Natural killer cell (primary cell): Measurements from ENCODE around the gene OCIAD2. TPM values are rescaled to one million over a fixed set of nuclear protein-coding genes. Genes with fewer than 3 reads are reported as not detected.

Source experiments
- ATAC-seq, 3 donors: fragments of 150-1000 bp in 2 of 3; fragments of 200-7000 bp in 1 of 3; cut with Tn5 transposase; 1 replicate in 1 of 3; 2 replicates in 2 of 3; pipeline ENCODE4 v1.10.0; 2021; ENCODE audit warnings: mild to moderate bottlenecking in 2 of 3, moderate library complexity in 2 of 3
- DNase-seq, 2 donors: peaks; one replicate each; pipeline versions ENCODE4 v3.0.0 to v3.0.0-alpha.2; 2013 to 2021; ENCODE audit warnings: mixed read lengths in 1 of 2
- H3K27ac ChIP-seq: one replicate; pipeline ENCODE4 v1.5.1; 2013; ENCODE audit warnings: mild to moderate bottlenecking, low read length
- H3K27me3 ChIP-seq: one replicate; pipeline ENCODE4 v1.6.1; 2013; ENCODE audit warnings: low read length; ENCODE audit not compliant: control insufficient read depth, insufficient read depth
- H3K36me3 ChIP-seq: one replicate; pipeline ENCODE4 v1.6.1; 2013; ENCODE audit warnings: low read length; ENCODE audit not compliant: control insufficient read depth, insufficient read depth
- H3K4me1 ChIP-seq: one replicate; pipeline ENCODE4 v1.6.1; 2013; ENCODE audit warnings: low read length; ENCODE audit not compliant: control insufficient read depth, insufficient read depth
- H3K4me3 ChIP-seq: one replicate; pipeline ENCODE4 v1.5.1; 2013; ENCODE audit warnings: low read length
- H3K9me3 ChIP-seq: one replicate; pipeline ENCODE4 v1.6.1; 2013; ENCODE audit warnings: low read length; ENCODE audit not compliant: control insufficient read depth, insufficient read depth
- H3K27ac Mint-ChIP-seq, 2 donors: one replicate each; pipeline ENCODE4 v1.8.0; 2022; ENCODE audit warnings: mild to moderate bottlenecking in 2 of 2, mixed read lengths in 2 of 2, moderate library complexity in 1 of 2
- H3K27me3 Mint-ChIP-seq, 2 donors: one replicate each; pipeline ENCODE4 v1.8.0; 2022; ENCODE audit warnings: low read depth in 2 of 2, mixed read lengths in 2 of 2
- H3K36me3 Mint-ChIP-seq: one replicate; pipeline ENCODE4 v1.8.0; 2022; ENCODE audit warnings: mixed read lengths
- H3K4me1 Mint-ChIP-seq, 2 donors: one replicate each; pipeline ENCODE4 v1.8.0; 2022; ENCODE audit warnings: mixed read lengths in 2 of 2
- H3K4me3 Mint-ChIP-seq: one replicate; pipeline ENCODE4 v1.8.0; 2022; ENCODE audit warnings: mild to moderate bottlenecking, moderate library complexity, mixed read lengths
- H3K9me3 Mint-ChIP-seq, 2 donors: one replicate each; pipeline ENCODE4 v1.8.0; 2022; ENCODE audit warnings: mixed read lengths in 2 of 2
- CTCF ChIP-seq: fragments of 200-600 bp; IDR thresholded peaks from one replicate; pipeline ENCODE4 v1.8.0; 2022; ENCODE audit warnings: antibody characterized with exemption
- WGBS: methylation state at CpG from one replicate; pipeline ENCODE4 v1.1.7; 2013; ENCODE audit warnings: missing lambda C conversion rate; ENCODE audit not compliant: insufficient coverage; 5-methylcytosine and 5-hydroxymethylcytosine counted together
- intact Hi-C: fragments of 100-400 bp; cut with micrococcal nuclease; formaldehyde crosslinking; loops from one replicate; pipeline ENCODE4 v1.14.2; 2022
- total RNA-seq, 4 donors: library from RNA; stranded (reverse); fragments of 120-200 nt in 1 of 4; gene quantifications; one replicate each; pipeline versions ENCODE4 v1.2.3 to v1.2.4, GENCODE V29; 2013 to 2022

OCIAD2 gene
- total RNA-seq, 3 donors from 2014 or later (not counting 1 experiment from before 2014, with no cell fraction given) = 25.8 to 34.3 (median 26.1) TPM

GRCh38 chr4:48901196-48901595, 5.4 kb downstream of the OCIAD2 start:
- no peak for TF ChIP-seq CTCF
- Histone ChIP-seq H3K4me1 (peaks cover 8% of the 10 kb centered on the region), H3K36me3 (peaks cover 28% of the 10 kb centered on the region), H3K27ac (no peak overlapping the region), H3K27me3 (no peaks in the 10 kb centered on the region), H3K4me3 (no peak overlapping the region), H3K9me3 (no peaks in the 10 kb centered on the region)
- WGBS = 100% methylated on average over 2 of the region's 4 CpGs
- Mint-ChIP-seq H3K27ac (no peak overlapping the region), H3K27me3 (no peaks in the 10 kb centered on the region), H3K4me3 (no peak overlapping the region), H3K9me3 (no peaks in the 10 kb centered on the region), H3K4me1 (peaks cover 18 to 32% of the 10 kb centered on the region in 2 donors), H3K36me3 (no peaks in the 10 kb centered on the region)
- intact Hi-C loops = no loop called here
- no peak for DNase-seq
- no peak for ATAC-seq

DNA sequence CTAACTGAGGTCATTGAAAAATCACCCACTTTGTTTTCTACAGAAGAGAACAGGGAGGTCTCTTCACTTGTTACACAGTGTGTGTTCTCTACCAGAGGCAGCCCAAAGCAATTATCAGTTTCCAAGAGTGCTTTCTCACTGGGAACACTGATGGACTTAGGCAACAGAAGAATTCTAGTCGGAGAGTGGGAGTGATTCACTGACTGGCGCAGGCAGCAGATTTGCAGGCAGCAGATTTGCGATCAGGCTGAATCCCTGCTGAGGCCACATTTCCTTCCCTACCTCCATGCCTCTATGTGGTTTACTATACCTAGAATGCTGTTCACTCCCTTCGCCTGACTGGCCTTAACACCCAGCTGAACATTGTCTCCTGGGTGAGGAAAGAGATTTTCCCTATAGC, 6.6 kb downstream of the OCIAD2 start:
- DNase-seq = no peak
- H3K4me1 Mint-ChIP-seq = peaks cover 6 to 20% of the 10 kb centered on the region in 2 donors
- H3K9me3 Mint-ChIP-seq = no peaks in the 10 kb centered on the region
- H3K36me3 Mint-ChIP-seq = peaks cover 5% of the 10 kb centered on the region
- no peaks in the 10 kb centered on the region for H3K27me3 Mint-ChIP-seq
- H3K4me3 Mint-ChIP-seq = no peak overlapping the region
- H3K4me1 ChIP-seq = no peaks in the 10 kb centered on the region
- no peak overlapping the region for H3K27ac Mint-ChIP-seq
- TF ChIP-seq CTCF = no peak
- 83% methylated on average over 3 of the region's 4 CpGs for WGBS
- no peak overlapping the region for H3K27ac ChIP-seq
- no peak overlapping the region for H3K4me3 ChIP-seq
- no peaks in the 10 kb centered on the region for H3K27me3 ChIP-seq
- intact Hi-C loops = no loop called here
- no peaks in the 10 kb centered on the region for H3K9me3 ChIP-seq
- H3K36me3 ChIP-seq = peaks cover 33% of the 10 kb centered on the region
- no peak for ATAC-seq

GRCh38 chr4:48899432-48899749, 7.2 kb downstream of the OCIAD2 start:
- Histone ChIP-seq H3K4me3 (no peak overlapping the region), H3K27me3 (no peaks in the 10 kb centered on the region), H3K9me3 (no peaks in the 10 kb centered on the region), H3K27ac (no peak overlapping the region), H3K36me3 (peaks cover 36% of the 10 kb centered on the region), H3K4me1 (no peaks in the 10 kb centered on the region)
- intact Hi-C loops = no loop called here
- no peak for ATAC-seq
- Mint-ChIP-seq H3K27me3 (no peaks in the 10 kb centered on the region), H3K4me1 (peaks cover under 1 to 14% of the 10 kb centered on the region in 2 donors), H3K27ac (no peak overlapping the region), H3K9me3 (no peaks in the 10 kb centered on the region), H3K4me3 (no peak overlapping the region), H3K36me3 (peaks cover 11% of the 10 kb centered on the region)
- WGBS = no CpG with 5 or more reads among the region's 1 CpG
- no peak for TF ChIP-seq CTCF
- DNase-seq = no peak

DNA sequence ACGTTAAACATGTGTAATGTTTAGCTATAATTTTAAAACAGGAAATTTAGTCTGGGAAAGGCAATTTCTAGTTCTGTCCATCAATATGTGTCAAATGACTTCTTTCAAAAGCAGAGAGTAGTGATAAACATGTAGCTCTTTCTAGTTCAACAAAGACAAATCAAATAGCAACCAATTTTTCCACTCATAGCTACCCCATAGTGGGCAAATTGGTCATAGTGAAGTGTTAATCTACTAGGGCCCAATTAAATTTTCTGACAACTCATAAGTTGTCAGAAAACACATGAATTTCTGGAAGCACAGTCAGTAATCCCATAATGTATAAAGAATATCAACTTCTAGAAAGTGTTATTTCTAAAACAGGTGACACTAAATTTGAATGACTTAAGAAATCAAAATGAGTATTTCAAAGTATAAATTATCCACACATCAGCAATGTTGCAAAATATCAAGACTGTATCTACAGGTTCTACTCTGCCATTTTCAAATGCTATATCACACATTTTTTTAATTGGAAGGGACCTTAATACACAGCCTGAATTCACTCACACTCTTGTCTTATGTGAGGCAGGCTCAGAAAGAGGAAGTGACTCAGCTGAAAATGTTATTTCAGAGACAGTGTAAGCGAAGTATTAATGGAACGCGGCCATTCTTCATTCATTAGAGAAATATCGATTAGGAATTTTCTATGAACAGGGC, 7.7 kb downstream of the OCIAD2 start:
- DNase-seq (no peak), ATAC-seq (no peak)
- Histone ChIP-seq H3K9me3 (no peaks in the 10 kb centered on the region), H3K27me3 (no peaks in the 10 kb centered on the region), H3K27ac (no peak overlapping the region), H3K36me3 (peaks cover 33% of the 10 kb centered on the region), H3K4me3 (no peak overlapping the region), H3K4me1 (no peaks in the 10 kb centered on the region)
- WGBS = 31% methylated on average over 4 of the region's 5 CpGs
- H3K36me3 Mint-ChIP-seq = peaks cover 11% of the 10 kb centered on the region
- peaks cover 0 to 14% of the 10 kb centered on the region in 2 donors for H3K4me1 Mint-ChIP-seq
- H3K4me3 Mint-ChIP-seq = no peak overlapping the region
- no peak for TF ChIP-seq CTCF
- no peak overlapping the region for H3K27ac Mint-ChIP-seq
- H3K27me3 Mint-ChIP-seq = no peaks in the 10 kb centered on the region
- intact Hi-C loops = no loop called here
- H3K9me3 Mint-ChIP-seq = no peaks in the 10 kb centered on the region
